Measurements from ENCODE around the gene PCYOX1L.

DNA sequence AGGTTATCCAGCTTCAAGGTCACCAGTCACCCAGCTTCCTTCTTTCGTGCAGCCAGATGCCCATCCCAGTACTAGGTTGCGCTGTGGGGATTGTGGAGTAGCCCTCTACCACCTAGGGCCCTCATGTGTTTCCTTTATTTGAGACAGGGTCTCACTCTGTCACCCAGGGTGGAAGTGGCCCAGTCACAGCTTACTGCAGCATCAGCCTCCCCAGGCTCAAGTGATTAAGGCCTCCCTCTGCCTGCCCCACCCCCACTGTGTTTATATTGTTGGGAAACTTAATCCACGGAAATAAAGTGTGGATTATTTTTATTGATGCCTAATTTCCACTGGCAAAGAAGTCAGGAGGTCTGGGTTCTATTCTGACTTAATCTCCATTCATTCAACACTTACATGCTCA lies 17.0 kb downstream of the PCYOX1L start:
- TF ChIP-seq, protein P1, sequence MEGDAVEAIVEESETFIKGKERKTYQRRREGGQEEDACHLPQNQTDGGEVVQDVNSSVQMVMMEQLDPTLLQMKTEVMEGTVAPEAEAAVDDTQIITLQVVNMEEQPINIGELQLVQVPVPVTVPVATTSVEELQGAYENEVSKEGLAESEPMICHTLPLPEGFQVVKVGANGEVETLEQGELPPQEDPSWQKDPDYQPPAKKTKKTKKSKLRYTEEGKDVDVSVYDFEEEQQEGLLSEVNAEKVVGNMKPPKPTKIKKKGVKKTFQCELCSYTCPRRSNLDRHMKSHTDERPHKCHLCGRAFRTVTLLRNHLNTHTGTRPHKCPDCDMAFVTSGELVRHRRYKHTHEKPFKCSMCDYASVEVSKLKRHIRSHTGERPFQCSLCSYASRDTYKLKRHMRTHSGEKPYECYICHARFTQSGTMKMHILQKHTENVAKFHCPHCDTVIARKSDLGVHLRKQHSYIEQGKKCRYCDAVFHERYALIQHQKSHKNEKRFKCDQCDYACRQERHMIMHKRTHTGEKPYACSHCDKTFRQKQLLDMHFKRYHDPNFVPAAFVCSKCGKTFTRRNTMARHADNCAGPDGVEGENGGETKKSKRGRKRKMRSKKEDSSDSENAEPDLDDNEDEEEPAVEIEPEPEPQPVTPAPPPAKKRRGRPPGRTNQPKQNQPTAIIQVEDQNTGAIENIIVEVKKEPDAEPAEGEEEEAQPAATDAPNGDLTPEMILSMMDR (conservative IDR thresholded peaks at IDR 0.05), result no peak
- no peak for TF ChIP-seq EZH2 (IDR thresholded peaks at IDR 0.05; ENCODE audit: low read depth)

Measured in PC-9 (cell line).